ENCODE measurements around the gene P2RX7.
A peak's percentile ranks its signal among the peaks of the same experiment; 100 is the strongest.

Gene P2RX7

DNA sequence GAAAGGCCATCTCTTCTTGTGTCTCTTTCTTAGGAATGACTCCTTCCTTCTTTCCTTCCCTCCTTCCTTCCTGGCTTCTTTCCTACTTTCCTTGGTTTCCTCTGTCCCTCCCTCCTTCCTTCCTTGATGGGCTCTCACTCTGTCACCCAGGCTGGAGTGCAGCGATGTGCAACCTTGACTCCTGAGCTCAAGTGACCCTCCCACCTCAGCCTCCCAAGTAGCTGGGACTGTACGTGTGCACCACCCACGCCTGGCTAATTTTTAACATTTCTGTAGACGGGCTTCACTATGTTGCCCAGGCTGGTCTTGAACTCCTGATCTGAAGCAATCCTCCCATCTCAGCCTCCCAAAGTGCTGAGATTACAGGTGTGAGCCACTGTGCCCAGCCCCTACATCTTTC is 10.9 kb upstream of the P2RX7 start:
- TF ChIP-seq, protein P1, sequence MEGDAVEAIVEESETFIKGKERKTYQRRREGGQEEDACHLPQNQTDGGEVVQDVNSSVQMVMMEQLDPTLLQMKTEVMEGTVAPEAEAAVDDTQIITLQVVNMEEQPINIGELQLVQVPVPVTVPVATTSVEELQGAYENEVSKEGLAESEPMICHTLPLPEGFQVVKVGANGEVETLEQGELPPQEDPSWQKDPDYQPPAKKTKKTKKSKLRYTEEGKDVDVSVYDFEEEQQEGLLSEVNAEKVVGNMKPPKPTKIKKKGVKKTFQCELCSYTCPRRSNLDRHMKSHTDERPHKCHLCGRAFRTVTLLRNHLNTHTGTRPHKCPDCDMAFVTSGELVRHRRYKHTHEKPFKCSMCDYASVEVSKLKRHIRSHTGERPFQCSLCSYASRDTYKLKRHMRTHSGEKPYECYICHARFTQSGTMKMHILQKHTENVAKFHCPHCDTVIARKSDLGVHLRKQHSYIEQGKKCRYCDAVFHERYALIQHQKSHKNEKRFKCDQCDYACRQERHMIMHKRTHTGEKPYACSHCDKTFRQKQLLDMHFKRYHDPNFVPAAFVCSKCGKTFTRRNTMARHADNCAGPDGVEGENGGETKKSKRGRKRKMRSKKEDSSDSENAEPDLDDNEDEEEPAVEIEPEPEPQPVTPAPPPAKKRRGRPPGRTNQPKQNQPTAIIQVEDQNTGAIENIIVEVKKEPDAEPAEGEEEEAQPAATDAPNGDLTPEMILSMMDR (conservative IDR thresholded peaks at IDR 0.05; ENCODE audit: low read depth): no peak
- POLR2A ChIA-PET (ENCODE audit: low non-redundant PET): no interaction called here
- CTCF ChIA-PET: interaction anchor here (0.6 kb wide), 1 partner anchor 273 kb away, joined by 5 read pairs; no protein-coding TSS in a partner anchor

DNA sequence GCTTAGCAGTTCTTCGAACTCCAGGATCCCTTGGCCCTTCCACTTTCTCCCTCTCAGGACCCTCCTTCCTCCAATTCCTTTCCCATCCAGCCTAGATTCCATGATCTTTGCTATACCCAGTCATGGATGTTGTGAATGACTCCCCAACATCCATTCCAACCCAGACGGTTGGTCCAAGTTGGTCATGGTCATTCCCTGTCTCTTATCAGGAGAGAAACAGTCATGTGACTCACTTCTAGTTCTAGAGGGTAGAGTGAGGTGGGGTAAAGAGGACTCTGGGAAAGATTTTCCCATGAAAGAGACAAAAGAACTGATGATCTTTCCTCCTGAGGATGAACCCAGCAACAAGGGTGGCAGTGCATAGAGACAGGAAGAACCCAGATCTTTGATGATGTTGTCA is 9.2 kb upstream of the P2RX7 start:
- POLR2A ChIA-PET (ENCODE audit: low non-redundant PET): no interaction called here
- TF ChIP-seq, protein P1 (conservative IDR thresholded peaks at IDR 0.05; ENCODE audit: low read depth): no peak
- DNase-seq (ENCODE audit: low spot score): no peak
- CTCF ChIA-PET: interaction anchor here (0.6 to 1.3 kb wide), 3 partner anchors 13 to 269 kb away, joined by 3 to 5 read pairs (median 3); no protein-coding TSS in a partner anchor
- no peak overlapping the region for H3K27ac ChIP-seq

More for the DNA sequence above, 10.9 kb upstream of the P2RX7 start:
- H3K27ac ChIP-seq: no peak overlapping the region
- DNase-seq (ENCODE audit: low spot score): no peak

DNA sequence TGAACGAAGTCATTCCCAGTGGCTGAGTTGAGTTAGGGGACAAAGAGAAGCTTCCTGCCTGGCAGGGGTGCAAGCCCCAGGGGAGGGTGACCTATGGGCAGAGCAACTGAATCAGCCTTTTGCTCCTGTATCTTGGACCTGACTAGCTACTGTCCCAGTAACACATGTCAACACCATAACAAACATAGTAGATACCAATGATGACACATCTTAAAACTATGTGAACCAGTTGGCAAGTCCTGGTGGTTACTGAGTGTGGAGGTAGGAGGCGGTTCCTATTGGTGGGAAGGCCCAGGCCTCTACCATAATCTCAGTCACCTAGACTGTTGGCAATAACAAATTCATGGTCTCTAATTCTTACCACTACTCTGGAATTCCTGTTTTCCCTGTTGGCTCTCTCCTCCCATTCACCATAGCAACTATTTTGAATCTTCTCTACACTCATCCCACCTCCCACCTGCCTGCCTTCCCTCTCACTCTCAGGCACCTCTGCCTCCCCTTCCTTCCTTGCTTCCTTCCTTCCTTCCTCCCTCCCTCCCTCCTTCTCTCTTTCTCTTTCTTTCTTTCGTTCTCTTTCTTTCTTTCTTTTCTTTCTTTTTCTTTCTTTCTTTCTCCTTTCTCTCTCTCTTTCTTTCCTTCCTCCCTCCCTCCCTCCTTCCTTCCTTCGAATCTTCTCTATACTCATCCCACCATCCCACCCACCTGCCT is 8.1 kb upstream of the P2RX7 start:
- POLR2A ChIA-PET (ENCODE audit: low non-redundant PET): no interaction called here
- H3K27ac ChIP-seq: no peak overlapping the region; the same call in 1 of the 2 replicates
- CTCF ChIA-PET: interaction anchor here (0.6 to 1.3 kb wide), 2 partner anchors 14 to 93 kb away, joined by 3 to 5 read pairs; no protein-coding TSS in a partner anchor
- peak; percentile 95 for DNase-seq (ENCODE audit: low spot score)
- TF ChIP-seq, protein P1 (conservative IDR thresholded peaks at IDR 0.05; ENCODE audit: low read depth): no peak

DNA sequence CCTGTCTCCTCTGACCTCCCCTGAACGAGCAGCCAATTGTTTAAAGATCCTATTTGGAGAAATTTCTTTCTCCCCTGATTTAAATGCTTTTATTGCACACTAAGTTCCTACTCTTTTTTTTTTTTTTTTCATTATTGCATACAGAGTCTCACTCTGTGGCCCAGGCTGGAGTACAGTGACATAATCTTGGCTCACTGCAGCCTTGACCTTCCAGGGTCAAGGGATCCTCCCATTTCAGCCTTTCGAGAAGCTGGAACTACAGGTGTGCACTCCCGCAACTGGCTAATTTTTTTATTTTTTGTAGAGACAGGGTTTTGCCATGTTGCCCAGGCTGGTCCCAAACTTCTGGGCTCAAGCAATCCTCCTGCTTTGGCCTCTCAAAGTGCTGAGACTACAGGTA is 5.2 kb upstream of the P2RX7 start:
- ChIA-PET POLR2A (ENCODE audit: low non-redundant PET) (no interaction called here), CTCF (no interaction called here)
- TF ChIP-seq, protein P1 (conservative IDR thresholded peaks at IDR 0.05; ENCODE audit: low read depth): no peak
- no peak for DNase-seq (ENCODE audit: low spot score)
- H3K27ac ChIP-seq: no peak overlapping the region

DNA sequence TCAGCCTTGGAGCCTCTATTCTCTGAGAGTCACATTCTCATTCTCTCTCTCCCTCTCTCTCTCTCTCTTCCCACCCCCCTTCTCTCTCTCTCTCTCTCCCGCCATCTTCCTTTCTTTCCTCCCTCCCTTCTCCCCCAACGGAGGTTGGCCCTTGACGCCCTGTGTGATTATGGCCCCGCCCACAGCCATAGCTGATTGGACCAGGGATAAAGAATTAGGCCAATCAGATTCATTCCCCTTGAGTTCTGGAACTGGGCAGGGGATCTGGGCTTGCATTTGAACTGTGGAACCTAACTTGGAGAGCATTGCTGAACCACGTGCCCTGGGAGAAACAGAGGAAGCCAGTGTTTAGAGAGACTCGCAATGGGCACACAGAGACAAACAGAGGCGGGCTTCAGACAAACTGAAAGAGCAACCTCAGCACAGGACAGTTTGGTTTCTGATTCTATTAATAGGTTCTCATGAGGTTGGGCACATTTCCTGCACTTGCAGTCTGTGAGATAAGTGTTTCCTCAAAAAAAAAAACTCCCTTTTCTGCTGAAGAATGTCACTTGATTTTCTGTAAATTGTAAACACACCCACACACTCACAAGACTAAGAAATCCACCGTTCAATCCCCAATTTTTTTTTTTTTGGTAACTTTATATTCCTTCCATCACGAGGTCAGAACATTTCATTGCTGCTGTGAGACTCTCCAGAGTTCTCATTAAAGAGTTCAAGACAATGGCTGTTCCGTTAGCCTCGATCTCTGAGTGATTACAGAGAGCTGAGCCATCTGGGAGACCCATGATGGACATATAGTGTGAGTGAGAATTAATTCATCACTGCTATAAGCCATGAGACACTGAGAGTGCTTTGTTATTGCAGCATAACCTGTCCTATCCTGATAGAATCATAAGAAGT is 3.5 kb upstream of the P2RX7 start:
- DNase-seq (ENCODE audit: low spot score): no peak
- POLR2A ChIA-PET (ENCODE audit: low non-redundant PET): no interaction called here
- CTCF ChIA-PET: no interaction called here
- TF ChIP-seq, protein P1 (conservative IDR thresholded peaks at IDR 0.05; ENCODE audit: low read depth): no peak
- no peak overlapping the region for H3K27ac ChIP-seq

DNA sequence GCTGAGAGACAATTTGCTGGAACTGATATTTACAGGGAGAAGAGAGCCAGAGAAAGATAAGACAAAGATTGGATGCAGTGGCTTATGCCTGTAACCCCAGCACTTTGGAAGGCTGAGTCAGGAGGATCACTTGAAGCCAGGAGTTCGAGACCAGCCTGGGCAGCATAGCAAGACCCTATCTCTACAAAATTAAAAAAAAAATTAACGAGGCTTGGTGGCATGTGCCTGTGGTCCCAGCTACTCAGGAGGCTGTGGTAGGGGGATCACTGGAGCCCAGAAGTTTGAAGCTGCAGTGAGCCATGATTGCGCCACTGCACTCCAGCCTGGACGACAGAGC is 2.9 kb upstream of the P2RX7 start:
- TF ChIP-seq, protein P1 (conservative IDR thresholded peaks at IDR 0.05; ENCODE audit: low read depth): no peak
- ChIA-PET POLR2A (ENCODE audit: low non-redundant PET) (no interaction called here), CTCF (no interaction called here)
- H3K27ac ChIP-seq: no peak overlapping the region
- DNase-seq (ENCODE audit: low spot score): no peak
